ENCODE data around the gene CACNA1C.

Gene CACNA1C

GRCh38 chr12:2286461-2287131 is 233.8 kb downstream of the CACNA1C start:
- no peak for FAIRE-seq

DNA sequence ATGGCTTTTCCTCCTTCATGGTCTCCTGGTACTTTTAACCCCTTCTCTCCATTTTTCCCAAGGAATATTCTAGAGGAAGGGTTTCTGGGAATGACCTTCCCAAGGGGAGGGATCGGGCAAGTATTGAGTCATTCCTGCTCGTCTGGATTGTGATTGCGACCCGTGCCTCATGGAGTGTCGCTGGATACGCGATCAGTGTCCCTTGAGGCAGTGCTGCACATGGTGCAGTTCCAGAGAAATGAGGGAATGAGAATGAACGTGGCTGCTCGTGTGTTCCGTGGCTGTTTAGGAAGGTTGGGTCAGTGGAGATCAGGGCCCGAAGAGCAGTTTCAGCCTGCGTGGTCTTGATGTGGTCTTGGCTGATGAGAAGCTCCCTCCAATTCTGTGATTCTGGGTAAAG is 234.4 kb downstream of the CACNA1C start:
- FAIRE-seq = no peak

DNA sequence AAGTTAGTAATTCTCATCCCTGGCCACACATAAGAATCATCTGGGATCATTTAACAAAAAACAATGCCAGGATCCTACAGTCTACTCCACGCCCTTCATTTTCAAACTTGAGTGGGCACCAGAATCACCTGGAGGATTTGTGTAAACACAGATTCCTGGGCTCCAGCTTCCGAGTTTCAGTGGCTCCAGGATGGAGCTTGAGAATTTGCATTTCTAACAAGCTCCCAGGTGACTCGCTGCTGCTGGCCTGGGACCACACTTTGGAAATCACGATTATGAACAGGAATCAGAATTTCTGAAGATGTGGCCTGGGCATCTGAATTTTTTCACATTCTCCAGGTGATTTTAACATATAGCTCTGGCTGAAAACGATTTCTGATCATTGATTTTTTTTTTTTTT is 234.8 kb downstream of the CACNA1C start:
- no peak for FAIRE-seq

GRCh38 chr12:2288001-2288400 is 235.2 kb downstream of the CACNA1C start:
- no peak for FAIRE-seq

GRCh38 chr12:2288471-2288870 is 235.7 kb downstream of the CACNA1C start:
- no peak for FAIRE-seq

- no peak for FAIRE-seq
Measured at GRCh38 chr12:2288875-2289274, 236.1 kb downstream of the CACNA1C start.

- FAIRE-seq = no peak
Measured at GRCh38 chr12:2289525-2289924, 236.7 kb downstream of the CACNA1C start.

GRCh38 chr12:2290091-2290490 is 237.3 kb downstream of the CACNA1C start:
- no peak for FAIRE-seq

DNA sequence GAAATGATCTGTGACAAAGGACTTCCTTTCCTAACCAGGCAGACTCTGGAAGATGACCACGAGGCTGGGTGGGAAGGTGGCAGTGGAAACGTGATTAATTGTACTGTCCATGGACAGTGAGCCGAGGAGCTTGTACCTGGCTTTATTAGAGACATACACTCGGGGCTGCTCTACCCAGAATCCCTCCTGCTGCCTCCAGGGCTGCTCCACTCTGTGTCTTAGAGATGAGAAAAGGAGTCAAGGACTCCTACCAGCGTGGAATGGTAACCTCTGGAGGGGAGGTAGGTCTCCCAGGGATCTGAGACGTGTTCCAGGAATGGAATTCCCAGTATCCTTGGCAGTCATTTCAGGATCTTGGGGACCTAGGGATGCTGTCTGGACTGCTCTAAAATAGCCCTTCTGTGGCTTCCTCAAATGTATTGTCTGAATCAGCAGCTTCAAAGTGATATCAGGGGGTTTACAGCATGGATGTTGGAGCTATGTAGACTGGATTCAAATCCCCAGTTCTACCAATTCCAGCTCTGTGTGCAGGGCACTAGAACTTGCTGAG is 237.8 kb downstream of the CACNA1C start:
- no peak for FAIRE-seq

GRCh38 chr12:2291182-2291832 is 238.5 kb downstream of the CACNA1C start:
- FAIRE-seq = peak; percentile 56

- FAIRE-seq = no peak
Measured at GRCh38 chr12:2291947-2292346, 239.2 kb downstream of the CACNA1C start.

DNA sequence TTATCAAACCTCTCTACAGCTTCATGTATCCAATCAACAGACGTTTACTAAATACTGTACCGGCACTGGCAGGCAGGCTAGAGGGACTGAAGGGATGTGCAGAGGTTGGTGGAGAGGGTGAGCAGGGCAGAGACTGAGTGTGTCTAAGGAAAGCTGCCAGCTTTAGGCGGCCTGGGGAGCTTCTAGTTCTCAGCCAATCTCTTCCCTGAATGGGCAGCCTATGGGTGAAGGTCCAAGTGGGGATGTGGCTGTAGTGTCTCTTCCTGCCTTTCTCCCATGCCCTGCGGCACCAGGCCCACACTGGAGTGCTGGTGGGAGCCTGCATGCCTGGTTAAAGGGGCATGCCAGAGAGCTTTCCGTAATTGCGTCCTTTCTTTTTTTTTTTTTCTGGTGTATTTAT is 239.8 kb downstream of the CACNA1C start:
- FAIRE-seq = no peak

DNA sequence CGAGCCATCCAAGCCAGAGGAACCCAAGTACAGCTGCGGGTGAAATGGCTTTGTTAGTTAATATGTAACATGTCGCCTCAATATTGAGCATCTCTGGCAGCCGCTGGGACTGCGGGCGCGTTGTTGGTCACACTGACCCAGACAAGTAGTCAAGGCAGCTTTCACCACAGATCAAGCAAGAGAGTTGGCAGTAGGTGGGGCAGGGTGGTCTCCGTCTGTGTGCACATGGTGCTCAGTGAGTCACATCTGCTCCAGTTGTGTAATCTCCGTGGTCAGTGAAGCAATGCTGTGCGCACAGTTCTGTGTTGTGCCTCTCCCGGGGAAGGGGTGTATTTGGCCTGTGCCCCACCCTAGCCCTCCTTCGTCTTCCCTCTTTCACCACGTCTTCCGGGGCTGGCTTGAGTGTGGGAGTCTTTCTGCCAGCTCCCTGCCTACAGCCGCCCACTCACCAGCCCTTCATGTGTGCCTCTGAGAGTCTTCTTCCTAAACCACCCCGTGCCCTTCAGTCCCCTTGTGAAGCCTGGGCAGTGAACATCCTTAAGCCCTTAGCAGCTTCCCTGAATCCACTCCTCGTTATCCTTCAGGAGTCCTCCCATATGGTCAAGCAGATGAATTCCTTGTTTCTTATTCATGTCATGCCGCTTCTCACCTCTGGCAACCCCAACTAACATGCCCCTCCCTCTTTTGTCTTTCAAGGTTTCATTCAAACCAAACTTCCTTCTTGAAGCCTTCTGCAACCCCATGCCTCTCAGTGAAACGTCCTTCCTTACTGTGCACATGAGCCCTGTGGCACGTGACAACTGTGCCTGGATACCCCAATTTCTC is 242.1 kb downstream of the CACNA1C start:
- FAIRE-seq = no peak

DNA sequence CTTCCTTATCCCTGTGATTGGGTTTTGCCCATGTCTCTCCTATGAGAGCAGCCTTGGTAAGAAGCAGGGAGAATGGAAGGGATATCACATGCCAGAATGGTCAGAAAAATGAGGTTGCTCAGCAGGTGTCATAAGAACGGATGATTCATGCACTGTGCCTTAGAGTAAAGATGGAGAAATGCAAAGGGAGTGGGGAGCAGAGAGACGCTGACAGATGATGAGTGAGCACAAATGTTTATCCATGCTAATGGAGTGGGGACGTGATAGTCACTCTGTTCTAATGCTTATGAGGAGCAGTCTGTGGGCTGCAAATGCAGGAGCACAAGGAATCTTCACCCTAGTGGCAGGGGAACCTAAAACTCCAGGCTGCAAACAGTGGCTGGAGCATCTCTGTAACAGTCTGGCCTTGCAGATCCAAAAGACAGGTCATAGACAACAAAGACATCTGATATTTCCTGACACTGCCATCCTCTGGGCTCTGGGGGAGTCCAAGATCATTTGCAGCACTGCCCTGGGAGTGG is 243.2 kb downstream of the CACNA1C start:
- no peak for FAIRE-seq

GRCh38 chr12:2297004-2297403 is 244.2 kb downstream of the CACNA1C start:
- FAIRE-seq = no peak

- no peak for FAIRE-seq
Measured at GRCh38 chr12:2297658-2298057, 244.9 kb downstream of the CACNA1C start.

DNA sequence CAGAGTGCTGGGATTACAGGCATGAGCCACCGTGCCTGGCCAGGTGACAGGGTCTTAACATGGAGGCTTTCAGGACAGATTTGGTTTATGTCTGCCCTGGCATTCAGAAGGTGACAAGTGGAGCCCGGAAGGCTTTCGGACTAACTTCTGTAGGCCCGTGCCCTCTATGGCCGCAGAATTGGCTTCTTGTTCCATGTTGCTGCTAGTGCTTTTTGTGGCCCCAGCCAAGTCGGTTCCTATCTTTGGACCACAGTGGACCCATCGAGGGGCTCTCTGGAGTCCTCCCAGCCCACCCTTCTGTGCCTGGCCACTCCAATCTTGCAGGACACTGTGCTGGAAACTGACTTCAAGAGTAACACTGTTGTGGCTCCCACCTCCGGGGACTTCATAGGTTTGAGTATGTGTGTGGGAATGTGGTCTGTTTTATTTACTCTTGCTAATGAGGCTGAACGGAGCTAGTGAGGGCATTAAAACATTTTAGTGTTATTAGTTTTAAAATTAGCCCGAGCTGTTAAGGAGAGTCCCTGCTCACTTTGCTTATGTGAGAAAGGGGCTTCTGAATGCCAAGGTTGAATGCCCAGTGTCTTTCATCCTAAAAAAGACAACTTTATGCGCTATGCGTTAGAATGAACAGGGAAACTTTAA is 245.9 kb downstream of the CACNA1C start:
- no peak for FAIRE-seq

DNA sequence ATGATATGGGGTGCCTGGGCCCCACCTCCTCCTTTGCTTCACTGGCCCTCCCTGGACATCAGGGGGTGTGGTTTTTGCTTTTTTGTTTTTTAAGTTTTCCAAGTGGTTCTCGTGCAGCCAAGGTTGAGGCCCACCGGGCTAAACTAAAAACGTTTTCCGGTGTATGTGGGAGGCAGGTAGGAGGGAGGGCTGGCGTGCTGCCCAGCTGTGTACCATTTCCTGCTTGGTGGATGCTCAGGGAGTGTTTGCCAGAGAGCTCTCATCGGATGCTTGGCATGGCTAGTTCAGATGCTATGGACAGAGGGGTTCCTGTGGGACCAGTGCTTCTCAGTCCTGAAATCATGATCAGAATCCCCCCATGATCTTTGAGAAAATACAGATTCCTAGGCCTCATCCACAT is 246.4 kb downstream of the CACNA1C start:
- FAIRE-seq = no peak

GRCh38 chr12:2300168-2300567 is 247.4 kb downstream of the CACNA1C start:
- FAIRE-seq = no peak

DNA sequence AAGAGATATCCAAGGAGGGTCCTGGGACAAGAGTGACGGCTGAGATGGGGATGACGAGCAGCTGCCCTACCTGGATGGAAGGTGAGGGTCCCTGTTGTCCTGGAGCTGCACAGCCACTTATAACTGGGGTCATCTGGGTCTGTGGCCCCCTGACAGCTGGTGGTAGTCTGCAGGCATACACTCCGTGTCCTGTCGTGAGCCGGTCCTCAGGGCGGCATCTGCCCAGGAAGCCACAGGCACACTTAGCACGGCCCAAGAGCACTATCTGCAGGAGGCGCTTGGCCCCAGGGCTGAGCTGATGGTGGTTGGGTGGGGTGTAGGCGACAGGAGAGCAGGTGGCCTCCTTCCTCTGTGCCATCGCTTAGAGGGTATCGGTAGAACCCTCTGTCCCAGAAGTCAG is 248.1 kb downstream of the CACNA1C start:
- no peak for FAIRE-seq

DNA sequence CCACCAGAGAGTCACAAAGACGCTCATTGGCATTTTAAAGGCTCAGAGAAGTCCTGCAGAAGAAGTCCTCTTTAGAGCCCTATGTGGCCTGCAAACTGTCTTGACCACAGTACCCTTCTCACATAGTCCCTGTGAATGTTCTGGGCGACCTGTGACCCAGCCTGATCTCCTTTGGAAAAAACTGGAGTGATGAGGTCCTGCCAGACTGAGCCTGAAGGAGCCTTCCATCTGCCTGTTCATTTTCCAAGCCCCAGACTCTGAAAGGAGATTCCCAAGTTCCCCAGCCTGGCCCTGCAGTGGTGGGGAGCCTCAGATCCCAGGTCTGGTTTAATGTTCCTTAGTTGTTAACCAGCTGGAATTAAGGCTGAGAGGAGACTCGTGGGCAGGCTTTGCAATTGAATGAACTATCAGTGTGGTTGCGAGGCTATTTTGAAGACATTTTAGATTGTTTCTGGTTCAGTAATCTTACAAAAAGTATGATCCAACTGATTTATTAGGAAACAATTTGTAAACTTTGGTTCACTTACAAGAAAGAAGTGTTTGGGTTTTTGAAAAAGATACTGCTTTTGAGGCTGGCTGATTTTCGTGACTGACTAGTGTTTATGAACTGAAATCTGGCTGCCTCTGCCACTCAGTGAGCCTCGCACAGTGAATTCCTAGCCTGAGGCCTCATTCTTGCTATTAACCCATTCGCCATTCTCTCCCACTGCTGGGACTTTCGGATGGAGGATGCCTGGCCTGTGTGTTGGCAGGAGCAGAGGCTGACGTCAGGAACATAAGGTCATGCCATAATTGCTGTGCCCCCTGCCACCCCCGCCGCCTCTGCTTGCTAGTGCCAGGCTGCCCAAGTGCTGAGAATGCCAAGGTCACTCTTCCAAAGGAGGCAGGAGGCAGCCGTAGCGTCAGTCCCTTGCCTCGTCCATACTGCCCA is 249.0 kb downstream of the CACNA1C start:
- FAIRE-seq = no peak
